H4 (cell line): Measurements from ENCODE around the gene OVCA2. TPM values are rescaled to one million over a fixed set of nuclear protein-coding genes. Genes with fewer than 3 reads are reported as not detected.

Experiments
- DNase-seq: peaks from one replicate; pipeline ENCODE4 v3.0.0-alpha.2; 2015; ENCODE audit warnings: low spot score
- total RNA-seq: library from RNA; depleted of rRNA; stranded (reverse); fragments of >200 nt; shearing (Covaris generic); gene quantifications from 2 replicates; pipeline ENCODE4 v1.2.3, GENCODE V29; 2014

Gene OVCA2
- total RNA-seq, 1 experiment from 2014 or later = 40.3 TPM

- DNase-seq = no peak
Measured at GRCh38 chr17:2054262-2054511, 12.4 kb downstream of the OVCA2 start.

- DNase-seq = no peak
Measured at GRCh38 chr17:2054512-2055291, 12.9 kb downstream of the OVCA2 start, which contains the start of gene HIC1. Gene HIC1, plus strand, starts transcription at chr17:2055103. Its CDS starts 1,588 bp downstream, at chr17:2056691.

- no peak for DNase-seq
Measured at GRCh38 chr17:2055292-2056205, 13.7 kb downstream of the OVCA2 start.

GRCh38 chr17:2056206-2057174, 14.7 kb downstream of the OVCA2 start:
- no peak for DNase-seq

GRCh38 chr17:2057175-2057759, 15.4 kb downstream of the OVCA2 start:
- DNase-seq = no peak

- DNase-seq = no peak
Measured at GRCh38 chr17:2057760-2058585, 16.2 kb downstream of the OVCA2 start.

- no peak for DNase-seq
Measured at GRCh38 chr17:2058586-2059546, 17.0 kb downstream of the OVCA2 start.

- no peak for DNase-seq
Measured at GRCh38 chr17:2059547-2060384, 17.9 kb downstream of the OVCA2 start.

- DNase-seq = no peak
Measured at GRCh38 chr17:2060385-2060658, 18.5 kb downstream of the OVCA2 start.

- DNase-seq = no peak
Measured at GRCh38 chr17:2060681-2061440, 19.0 kb downstream of the OVCA2 start.

GRCh38 chr17:2061441-2061958, 19.7 kb downstream of the OVCA2 start:
- no peak for DNase-seq

GRCh38 chr17:2062571-2063183, 20.9 kb downstream of the OVCA2 start:
- DNase-seq = no peak

- DNase-seq = no peak
Measured at GRCh38 chr17:2063261-2064146, 21.7 kb downstream of the OVCA2 start.

GRCh38 chr17:2064147-2064489, 22.3 kb downstream of the OVCA2 start:
- DNase-seq = no peak

GRCh38 chr17:2064520-2064971, 22.7 kb downstream of the OVCA2 start:
- no peak for DNase-seq
